C4-2B (cell line): ENCODE measurements around the gene GPR15.

ENCODE experiments used
- H3K27ac ChIP-seq: fragments of 450-650 bp; 2 replicates; pipeline ENCODE4 v1.5.1; 2017
- ZFX ChIP-seq: fragments of 450-650 bp; IDR thresholded peaks from 2 replicates; pipeline ENCODE4 v1.6.1; 2017
- TF ChIP-seq, protein P1 (sequence below): fragments of 450-650 bp; conservative IDR thresholded peaks from 2 replicates; pipeline ENCODE4 v1.5.1; 2017; ENCODE audit warnings: mild to moderate bottlenecking

GPR15 gene

DNA sequence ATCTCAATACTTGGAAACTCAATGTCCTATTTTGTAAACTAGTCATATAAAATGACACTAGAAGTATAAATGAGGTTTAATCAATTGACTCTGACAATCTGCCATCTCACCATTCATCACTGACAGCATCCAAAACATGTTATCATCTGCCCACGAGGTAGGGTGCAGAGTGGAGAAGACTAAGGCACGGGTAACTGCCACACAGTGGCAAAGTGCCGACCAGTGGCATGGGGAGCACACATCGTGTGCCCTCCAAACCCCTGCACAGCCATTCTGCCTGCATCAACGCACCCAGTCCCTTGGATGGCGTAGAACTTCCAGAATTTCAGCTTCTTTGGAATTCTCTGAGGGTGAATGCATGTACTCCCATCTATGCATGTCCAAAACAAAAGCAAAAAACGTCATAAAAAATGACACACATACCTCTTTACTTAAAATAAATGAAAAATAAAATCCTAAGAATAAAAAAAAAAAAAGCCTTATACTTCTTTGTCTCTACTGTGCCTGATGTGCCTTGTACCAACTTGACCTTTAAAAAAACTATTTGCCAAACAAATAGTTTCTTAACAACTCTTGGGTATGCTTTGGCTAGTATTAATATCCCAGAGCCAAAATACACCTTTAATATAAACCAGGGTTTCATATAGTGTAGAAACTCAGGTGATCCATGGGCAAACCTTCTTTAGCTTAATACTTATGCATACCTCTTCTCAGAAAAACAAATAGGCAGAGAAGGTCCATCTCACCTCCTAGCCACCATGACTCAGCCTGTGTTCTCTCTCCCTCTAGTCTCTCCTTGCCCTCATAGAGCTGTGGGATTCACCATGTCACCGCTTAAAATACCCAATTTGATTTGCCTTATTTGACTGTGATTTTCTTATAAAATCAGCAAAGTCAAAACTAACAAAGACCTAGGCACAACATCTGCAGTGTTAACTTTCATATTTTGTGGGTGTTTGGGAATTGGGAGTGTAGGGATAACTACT, 48.9 kb downstream of the GPR15 start:
- no peak overlapping the region for H3K27ac ChIP-seq
- no peak for TF ChIP-seq ZFX
- TF ChIP-seq, protein P1, sequence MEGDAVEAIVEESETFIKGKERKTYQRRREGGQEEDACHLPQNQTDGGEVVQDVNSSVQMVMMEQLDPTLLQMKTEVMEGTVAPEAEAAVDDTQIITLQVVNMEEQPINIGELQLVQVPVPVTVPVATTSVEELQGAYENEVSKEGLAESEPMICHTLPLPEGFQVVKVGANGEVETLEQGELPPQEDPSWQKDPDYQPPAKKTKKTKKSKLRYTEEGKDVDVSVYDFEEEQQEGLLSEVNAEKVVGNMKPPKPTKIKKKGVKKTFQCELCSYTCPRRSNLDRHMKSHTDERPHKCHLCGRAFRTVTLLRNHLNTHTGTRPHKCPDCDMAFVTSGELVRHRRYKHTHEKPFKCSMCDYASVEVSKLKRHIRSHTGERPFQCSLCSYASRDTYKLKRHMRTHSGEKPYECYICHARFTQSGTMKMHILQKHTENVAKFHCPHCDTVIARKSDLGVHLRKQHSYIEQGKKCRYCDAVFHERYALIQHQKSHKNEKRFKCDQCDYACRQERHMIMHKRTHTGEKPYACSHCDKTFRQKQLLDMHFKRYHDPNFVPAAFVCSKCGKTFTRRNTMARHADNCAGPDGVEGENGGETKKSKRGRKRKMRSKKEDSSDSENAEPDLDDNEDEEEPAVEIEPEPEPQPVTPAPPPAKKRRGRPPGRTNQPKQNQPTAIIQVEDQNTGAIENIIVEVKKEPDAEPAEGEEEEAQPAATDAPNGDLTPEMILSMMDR: no peak

DNA sequence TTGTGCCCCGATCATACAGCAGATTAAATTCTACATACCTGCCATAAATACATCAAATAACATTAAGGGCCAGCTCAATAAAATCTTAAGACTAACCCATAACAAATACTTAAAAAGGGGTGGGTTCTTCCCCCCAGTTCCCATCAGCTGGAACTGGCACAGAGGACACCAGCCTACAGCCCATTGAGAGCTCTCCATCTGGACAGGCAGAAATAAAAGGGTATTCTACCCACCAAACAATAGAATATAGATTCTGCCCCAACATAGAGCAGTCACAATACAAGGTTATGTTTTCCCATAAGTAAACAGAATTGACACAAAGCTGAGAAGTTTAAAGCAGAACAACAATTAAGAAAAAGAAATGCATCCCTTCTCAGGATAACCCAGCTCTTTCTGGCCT, 49.7 kb downstream of the GPR15 start:
- H3K27ac ChIP-seq: no peak overlapping the region
- TF ChIP-seq, protein P1: no peak
- no peak for TF ChIP-seq ZFX

DNA sequence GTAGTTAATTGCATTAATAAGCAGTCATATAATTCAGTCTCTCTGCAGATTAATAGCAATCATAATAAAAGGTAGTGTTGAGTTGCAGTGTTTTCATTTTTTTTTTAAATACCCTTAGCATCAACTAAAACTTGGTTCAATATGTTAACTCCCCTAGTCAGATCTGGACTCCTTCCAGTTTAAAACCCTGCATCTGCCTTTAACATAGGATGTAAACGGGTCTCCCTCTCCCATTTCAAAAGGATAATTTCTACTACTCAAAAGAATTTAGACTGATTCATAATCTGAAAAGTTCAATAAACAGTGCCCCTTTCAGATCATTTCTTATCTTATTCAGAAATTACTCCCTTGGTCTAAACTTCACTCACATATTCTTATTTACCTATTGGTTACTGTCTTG, 50.3 kb downstream of the GPR15 start:
- no peak for TF ChIP-seq ZFX
- TF ChIP-seq, protein P1: no peak
- no peak overlapping the region for H3K27ac ChIP-seq

DNA sequence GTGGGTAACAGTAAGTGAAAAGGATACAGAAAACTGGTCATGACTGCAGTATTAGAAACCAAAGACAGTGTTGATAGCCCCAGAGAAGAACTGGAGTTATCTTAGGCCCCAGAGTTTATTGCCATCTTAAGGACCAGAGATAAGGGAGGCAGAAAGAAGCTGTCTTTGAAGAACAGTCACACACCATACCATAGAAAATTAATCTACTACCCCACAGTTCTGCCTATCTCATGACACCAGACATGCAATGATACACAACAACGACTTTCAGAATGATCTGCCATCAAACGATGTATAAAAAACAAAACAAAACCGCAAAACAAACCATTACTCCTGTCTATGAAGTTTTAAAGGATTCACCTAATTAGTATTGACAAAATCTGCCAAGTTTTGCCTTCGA, 52.0 kb downstream of the GPR15 start:
- TF ChIP-seq ZFX: no peak
- TF ChIP-seq, protein P1: no peak

More for the DNA sequence above, 52.0 kb downstream of the GPR15 start:
- no peak overlapping the region for H3K27ac ChIP-seq
